HG03039 (cell line): ENCODE results near the gene DOCK1.

ENCODE experiments used
- ATAC-seq: cut with Tn5 transposase; IDR thresholded peaks from one replicate; pipeline ENCODE4 v1.9.1; 2021; ENCODE audit warnings: mild to moderate bottlenecking, moderate library complexity; ENCODE audit not compliant: unreplicated experiment

The DOCK1 gene

GRCh38 chr10:127033216-127034033, 128.2 kb downstream of the DOCK1 start:
- ATAC-seq: no peak

- no peak for ATAC-seq
These were observed 128.9 kb downstream of the DOCK1 start for GRCh38 chr10:127034034-127034633.

GRCh38 chr10:127034790-127035189, 129.6 kb downstream of the DOCK1 start:
- no peak for ATAC-seq

GRCh38 chr10:127035827-127036226, 130.6 kb downstream of the DOCK1 start:
- ATAC-seq: no peak

- ATAC-seq: no peak
These were observed 131.8 kb downstream of the DOCK1 start for GRCh38 chr10:127036987-127037386.

- no peak for ATAC-seq
These were observed 134.2 kb downstream of the DOCK1 start for GRCh38 chr10:127039435-127039834.

- no peak for ATAC-seq
These were observed 135.5 kb downstream of the DOCK1 start for GRCh38 chr10:127040756-127041155.

- ATAC-seq: no peak
These were observed 136.3 kb downstream of the DOCK1 start for GRCh38 chr10:127041552-127041951.

- ATAC-seq: no peak
These were observed 138.1 kb downstream of the DOCK1 start for GRCh38 chr10:127043301-127043700.

GRCh38 chr10:127044186-127044585, 139.0 kb downstream of the DOCK1 start:
- no peak for ATAC-seq

- no peak for ATAC-seq
These were observed 142.0 kb downstream of the DOCK1 start for GRCh38 chr10:127046975-127047877.

GRCh38 chr10:127047878-127048238, 142.6 kb downstream of the DOCK1 start:
- no peak for ATAC-seq

- no peak for ATAC-seq
These were observed 143.4 kb downstream of the DOCK1 start for GRCh38 chr10:127048630-127049029.

- ATAC-seq: no peak
These were observed 146.8 kb downstream of the DOCK1 start for GRCh38 chr10:127052001-127052400.

- ATAC-seq: no peak
These were observed 150.0 kb downstream of the DOCK1 start for GRCh38 chr10:127055263-127055662.

- ATAC-seq: no peak
These were observed 154.1 kb downstream of the DOCK1 start for GRCh38 chr10:127059314-127059713.

- ATAC-seq: no peak
These were observed 158.5 kb downstream of the DOCK1 start for GRCh38 chr10:127063762-127064161.

GRCh38 chr10:127064474-127064873, 159.2 kb downstream of the DOCK1 start:
- ATAC-seq: no peak

GRCh38 chr10:127067542-127068194, 162.4 kb downstream of the DOCK1 start:
- ATAC-seq: no peak

GRCh38 chr10:127068485-127068884, 163.3 kb downstream of the DOCK1 start:
- ATAC-seq: no peak

- no peak for ATAC-seq
These were observed 164.2 kb downstream of the DOCK1 start for GRCh38 chr10:127069436-127069835.
